NCI-H82 treated with DMSO at 0.1 percent for 48 hours (cell line): Measurements from ENCODE around the gene TLCD5.
A peak's percentile ranks its signal among the peaks of the same experiment; 100 is the strongest.

Source experiments
- DNase-seq: peaks from one replicate; lab custom pipeline; 2025; ENCODE audit not compliant: unreplicated experiment; lab: John Stamatoyannopoulos, UW

The TLCD5 gene

DNA sequence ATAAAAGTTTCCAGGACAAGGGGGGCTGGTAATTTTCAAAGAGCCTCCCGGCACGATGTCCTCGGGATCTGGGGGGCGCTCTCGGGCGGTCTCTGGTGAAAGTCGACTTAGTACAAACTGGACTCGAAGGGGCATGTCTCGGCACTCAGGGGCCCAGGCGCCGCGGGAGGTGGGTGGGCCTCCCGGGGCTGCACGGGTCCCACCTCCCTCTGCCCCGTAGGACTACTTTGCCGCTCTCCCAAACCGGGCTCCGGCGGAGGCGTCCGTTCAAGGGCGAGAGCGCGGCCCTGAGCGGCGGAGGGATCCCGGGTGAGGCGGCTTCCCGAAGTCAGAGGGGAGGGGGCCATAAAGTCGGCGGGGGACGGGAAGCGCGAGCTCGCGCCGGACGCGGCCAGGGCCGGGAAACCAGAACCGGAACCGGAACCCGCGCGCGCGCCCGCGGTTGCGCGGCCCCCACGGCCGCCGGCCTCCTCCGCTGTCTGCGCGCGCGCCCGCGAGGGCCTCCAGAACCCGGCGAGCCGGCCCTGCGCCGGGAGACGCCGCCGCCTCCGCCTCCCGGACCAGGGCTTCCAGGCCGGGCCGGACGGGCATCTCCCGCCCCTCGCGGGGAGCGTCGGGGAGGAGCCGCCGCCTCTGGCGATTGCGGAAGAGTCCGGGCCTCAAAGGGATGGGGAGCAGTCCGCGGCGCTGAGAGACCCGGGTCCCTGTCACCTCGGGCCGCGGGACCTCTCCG is 11.0 kb downstream of the TLCD5 start, which contains the start of gene ARHGEF12:
Gene ARHGEF12 (plus strand): TSS at position 506 of the 733 bp plus-strand sequence. CDS start 831 bp downstream, outside the sequence.
- DNase-seq, result peak; percentile 66

DNA sequence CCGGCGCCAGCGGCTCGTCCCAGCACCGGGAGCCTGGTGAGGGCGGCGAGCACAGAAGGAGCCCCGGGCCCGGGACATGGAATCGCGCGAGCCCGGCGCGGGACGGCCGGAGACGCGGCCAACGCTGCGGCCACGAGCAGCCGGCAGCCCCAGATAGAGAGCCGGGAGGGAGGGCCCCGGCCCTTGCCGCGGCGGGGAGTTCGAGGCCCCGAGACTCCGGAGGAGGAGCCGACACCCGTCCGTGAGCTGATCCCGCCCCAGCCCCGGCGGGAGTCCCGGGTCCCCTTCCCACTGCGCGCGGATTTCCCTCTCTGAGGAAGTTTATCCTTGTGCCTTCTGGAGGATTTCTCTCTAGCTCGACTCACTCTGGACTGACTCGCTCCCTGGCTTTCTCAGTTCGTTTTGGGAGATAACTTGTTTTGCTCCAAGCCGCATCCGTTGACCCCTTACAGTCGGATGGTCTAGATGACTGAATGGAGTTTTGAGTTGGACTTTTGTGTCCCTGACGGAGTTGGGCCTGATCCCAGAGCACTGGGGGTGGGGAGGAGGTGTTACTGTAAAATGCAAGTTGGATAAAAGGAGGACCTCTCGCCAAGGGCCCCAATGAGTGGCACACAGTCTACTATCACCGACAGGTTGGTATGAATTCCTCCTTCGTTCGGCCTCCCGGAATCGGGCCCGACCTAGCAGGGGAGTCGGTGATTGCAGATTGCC is 11.7 kb downstream of the TLCD5 start:
- DNase-seq, result no peak

DNA sequence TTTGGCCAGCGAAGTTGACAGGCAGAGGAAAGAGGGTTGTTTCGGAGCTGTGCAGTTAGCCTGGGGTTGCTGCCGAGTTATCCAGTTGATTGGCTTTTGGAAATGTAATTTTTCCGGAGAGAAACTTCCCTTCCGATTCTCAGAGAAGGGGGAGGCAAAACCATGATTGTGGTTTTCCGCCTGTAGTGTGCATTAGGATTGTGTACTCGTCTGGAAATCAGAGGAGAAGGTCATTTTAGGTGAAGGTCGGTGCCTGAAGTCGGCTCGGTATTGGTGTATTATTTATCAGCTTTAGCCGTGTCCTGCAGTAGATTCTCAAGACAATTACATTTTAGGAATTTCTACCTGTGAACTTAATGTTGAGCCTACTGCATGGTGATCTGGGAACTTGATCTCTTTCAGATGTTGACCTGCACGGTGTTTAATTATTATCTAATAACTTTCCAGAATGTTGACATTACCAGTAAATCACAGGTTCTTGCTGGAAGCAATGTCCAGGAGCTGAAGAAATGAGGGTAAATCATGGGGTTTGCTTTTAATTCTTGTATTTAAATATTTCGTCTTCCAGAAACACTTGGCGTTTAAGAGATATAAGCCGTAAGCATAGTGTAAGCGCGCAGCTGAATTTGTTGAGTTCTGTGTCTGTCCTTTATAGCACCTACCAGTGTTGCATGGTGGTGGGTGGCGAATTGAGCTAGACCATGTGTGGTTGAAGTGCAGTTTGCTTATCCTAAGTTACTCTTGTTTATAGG is 12.4 kb downstream of the TLCD5 start:
- DNase-seq, result peak; percentile 13

DNA sequence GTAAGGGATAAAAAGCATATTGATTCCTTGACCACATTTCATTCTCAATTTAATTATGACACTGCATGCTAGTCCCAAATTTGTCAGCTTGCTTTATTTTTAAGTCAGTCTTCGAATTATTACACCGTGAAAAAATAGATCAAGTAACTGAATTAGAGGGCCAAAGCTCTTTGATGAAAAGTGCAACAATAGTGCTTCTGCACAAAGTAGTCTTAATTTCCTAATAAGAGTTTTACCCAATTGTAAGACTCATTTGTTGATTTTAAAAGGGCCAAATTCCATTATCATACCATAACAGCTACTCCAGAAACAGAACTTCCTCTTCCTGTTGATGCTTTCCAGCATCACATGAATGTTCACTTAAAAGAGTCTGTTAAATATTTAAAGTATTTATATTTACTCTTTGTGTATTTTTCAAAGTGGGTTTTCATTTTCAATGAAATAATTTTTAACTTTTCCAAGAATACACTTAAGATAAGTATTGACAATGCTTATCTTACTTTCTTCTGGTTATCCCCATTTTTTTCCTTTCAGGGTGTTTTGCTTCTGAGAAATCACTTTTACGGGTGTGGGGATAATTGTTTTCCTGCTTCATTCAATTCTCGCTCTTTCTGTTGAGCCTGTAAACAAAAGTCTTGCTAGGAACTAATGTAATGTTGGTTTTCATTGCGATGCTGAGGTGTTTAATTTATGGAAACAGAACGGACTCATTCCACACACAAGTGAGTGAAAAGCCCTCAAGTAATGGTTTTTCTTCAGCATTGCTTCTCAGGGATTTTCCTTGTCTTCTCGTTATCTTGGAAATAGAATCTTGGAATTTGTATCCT is 13.2 kb downstream of the TLCD5 start:
- DNase-seq, result no peak

DNA sequence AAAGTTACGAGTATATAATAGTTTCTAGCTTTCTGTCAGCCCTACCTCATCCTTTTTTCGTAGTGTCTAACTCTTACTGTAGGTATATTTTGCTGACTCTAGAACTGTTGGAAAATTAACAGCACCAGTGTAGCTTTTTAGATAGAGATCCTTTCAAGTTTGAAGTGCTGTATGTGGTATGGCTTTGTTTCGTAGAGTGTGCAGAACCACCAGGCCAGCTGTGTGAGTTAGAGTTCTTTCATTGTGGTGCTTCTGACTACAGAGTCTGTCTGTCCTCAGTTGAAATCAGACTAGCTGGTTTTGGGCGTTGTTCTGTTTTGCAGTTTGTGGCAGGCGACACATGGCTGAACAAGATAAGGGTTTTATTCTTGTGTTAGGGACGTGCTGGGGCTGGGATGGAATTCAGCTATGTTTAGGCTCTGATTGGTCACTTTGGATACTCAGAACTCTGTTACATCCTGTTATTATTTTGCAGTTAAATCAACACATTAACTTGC is 14.3 kb downstream of the TLCD5 start:
- DNase-seq, result no peak

DNA sequence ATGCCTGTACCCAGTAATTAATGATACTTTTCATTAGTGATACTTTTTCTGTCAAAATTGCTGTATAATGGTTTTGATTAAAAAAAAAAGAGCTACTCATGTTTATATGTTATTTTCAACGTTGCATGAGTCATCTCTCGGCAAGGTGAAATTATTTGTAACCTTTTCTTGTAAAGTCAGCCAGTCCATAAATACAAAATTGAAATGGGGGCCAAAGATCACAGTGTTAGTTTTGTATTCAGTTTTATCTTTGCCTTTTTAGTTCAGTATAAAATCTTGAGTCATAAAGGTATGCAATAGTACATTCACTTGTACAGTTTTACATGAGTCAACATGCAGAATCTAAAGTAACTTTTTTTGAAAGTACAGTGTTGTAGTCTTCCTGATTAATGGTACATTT is 15.4 kb downstream of the TLCD5 start:
- no peak for DNase-seq

DNA sequence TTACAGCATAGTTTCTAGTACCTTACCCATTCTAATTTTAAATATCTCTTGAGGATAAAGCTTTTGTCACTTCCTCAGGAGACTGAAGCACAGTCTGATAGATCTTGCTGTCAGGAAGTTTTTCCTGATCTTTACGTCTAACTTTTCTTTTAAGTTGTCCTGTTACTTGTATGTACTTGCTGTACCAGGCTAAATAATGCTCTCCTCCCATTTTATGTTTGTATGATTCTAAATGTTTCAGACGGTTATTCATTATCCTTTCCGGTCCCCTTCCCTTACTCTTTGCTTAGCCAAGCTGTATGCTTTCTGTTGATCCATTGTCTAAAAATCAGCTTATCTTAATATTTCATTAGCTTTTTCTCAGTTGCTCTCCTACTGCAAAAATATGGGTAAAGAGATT is 17.1 kb downstream of the TLCD5 start:
- no peak for DNase-seq

DNA sequence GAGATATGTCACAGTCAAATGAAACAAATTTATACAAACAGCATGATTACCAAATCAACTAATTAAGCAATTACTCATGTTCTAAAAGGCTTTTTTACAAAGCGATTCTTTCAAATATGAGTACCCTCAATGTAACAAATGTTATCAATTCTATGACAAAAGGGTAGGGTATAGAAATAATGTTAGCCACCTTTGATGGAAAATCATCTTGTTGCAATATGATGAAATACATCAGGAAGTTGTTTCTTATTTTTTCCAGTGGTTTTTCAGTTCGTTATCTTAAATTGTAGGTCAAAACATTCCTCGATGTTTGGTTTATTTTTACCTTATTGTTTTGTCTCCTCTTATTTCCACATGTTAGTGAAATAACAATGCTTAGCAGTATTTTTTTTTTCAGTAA is 17.6 kb downstream of the TLCD5 start:
- no peak for DNase-seq

DNA sequence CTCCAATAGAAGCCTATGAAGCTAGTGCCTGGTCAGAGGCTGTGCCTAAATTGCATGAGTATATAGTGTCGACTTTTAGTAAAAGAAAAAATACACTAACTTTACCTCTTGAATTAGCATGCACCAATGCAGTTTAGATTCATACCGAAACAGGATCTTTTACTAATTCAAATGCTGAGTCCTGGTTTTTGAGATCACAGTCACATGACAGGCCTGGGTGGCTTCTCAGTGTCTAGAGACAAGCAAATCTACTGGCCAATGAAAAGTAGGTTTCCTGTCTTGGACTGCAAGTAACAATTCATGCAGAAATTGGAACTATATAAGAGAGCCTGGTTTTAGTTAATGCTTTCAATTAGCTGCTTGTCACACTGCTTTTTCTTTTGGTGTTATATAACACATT is 18.3 kb downstream of the TLCD5 start:
- DNase-seq, result no peak

DNA sequence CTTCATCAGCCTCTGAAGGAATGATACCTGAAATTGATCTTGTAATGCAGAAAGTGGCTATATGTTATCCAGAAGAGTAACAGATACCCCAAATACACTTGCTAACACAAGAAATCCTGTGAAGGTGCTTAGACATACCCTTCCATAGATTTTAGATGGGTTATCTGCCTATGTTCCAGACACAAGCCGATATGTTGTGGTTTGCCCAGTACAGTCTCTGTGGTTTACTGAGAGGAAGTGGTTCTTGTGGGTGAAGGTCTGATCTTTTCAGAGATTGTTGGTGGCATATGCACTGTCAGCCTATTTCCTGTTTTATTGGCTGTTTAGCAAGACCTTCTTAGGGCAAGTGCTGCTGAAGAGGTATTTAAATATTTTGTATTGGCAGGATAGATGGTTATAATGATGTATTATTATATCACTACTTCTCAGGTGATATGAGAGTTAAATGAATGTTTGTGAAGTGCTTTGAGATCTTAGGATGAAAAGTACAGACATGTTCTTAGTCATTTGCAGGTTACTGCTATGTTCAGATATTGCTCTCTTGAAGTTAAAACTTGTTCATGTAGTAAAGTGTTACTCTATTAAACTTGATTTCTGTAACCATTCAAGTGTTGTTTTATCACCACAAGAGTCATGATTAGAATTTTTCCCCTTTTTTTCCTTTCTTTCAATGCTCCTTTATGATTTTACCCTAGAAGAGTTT is 19.4 kb downstream of the TLCD5 start:
- no peak for DNase-seq

DNA sequence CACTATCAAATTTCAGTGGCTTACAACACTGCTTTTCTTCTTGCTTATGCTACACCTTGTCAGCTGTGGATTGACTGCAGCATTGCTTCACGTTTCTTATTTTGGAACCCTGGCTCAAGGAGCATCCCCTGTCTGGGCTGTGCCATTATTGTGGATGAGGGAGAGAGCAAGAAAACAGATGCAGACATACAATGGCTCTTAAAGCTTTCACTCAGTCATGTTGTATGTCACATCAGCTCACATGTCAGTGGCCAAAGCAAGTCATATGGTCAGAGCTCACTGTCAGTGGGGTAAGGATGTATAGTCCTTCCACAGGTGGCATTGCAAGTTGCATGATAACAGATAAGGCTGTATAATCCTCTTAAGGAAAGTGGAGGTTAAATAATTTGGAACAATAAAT is 21.1 kb downstream of the TLCD5 start:
- DNase-seq, result no peak

DNA sequence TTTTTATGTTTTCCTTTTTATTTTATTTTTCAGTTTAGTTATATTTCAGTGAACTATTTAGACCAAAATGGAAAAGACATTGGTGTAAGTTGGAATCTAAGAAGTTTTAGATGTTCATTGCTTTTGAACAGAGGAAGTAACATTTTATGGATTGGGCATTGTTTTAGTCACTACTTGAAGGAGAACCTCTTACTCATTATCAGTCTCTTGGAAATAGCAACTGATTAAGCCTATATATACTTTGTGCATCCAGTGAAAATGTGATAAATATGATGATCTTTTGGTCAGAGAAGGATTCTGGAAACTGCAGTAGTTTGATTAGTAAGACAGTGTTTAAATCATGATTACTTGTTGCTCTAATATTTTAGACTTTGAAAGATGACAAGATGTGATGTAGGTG is 25.5 kb downstream of the TLCD5 start:
- no peak for DNase-seq

DNA sequence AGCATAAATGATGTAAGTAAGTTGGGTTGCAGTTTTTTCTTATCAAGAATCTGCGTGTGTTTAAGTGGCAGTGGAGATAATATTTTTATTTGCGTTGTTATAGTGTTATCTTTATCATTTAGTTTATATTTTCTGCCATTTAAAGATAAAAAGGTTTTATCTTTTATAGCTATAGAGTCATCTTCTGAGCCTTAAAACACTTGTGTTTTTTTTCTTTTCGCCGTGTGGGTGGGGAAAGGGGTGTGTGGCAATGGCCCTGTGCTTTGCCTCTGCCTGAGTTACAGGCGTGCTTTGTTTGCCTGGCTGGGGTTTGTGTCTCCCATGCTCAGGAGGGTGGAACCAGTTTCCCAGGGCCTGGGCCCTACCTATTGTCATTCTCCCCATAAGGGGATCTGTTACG is 27.3 kb downstream of the TLCD5 start:
- no peak for DNase-seq

DNA sequence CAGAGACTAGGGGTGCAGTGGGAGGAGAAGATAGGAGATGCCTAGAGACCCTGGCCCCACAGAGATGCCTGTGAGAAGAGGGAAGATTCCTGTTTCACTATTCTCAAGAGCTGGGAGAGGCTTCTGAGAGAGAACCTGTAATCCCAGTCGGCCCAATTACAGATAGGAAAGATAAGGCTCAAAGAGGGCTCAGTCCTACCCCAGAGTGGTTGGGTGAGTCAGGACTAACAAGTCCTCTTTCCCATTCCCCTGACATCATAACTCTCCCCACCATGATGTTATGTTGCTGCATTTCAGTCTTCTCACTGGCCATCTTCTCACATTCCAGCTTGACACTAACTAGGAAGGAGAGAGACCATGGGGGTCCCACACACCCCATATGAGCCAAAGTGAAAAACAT is 29.0 kb downstream of the TLCD5 start:
- no peak for DNase-seq

DNA sequence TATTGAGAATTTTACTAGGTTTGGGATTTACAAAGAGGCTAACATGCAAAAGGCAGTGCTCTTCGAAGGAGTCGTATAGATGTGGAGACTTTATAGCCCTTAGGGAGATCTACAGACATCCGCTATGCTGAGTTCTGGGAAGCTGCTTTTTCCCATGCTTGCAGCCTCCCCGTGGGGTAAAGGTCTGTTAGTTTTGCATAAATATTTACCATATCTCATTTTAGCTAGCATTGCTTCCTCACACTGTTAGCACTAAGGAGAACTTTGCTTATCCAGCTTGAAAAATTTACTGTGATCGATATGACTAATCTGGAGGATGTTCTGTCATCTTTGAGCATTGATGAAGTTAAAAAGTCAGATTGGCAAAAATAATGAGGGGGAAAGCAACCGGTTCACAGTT is 29.7 kb downstream of the TLCD5 start:
- no peak for DNase-seq

DNA sequence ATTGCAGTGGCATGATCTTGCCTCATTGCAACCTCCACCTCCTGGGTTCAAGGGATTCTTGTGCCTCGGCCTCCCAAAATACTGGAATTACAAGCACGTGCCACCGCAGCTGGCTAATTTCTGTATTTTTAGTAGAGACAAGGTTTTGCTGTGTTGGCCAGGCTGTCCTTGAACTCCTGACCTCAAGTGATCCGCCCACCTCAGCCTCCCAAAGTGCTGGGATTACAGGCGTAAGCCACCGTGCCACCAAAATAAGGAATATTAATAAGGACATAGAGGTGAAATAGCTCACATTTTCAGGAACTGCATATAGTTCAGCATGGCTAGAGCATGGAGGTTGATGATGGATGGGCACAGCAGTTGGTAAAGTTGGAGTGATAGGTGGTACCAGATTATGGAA is 32.5 kb downstream of the TLCD5 start:
- no peak for DNase-seq

DNA sequence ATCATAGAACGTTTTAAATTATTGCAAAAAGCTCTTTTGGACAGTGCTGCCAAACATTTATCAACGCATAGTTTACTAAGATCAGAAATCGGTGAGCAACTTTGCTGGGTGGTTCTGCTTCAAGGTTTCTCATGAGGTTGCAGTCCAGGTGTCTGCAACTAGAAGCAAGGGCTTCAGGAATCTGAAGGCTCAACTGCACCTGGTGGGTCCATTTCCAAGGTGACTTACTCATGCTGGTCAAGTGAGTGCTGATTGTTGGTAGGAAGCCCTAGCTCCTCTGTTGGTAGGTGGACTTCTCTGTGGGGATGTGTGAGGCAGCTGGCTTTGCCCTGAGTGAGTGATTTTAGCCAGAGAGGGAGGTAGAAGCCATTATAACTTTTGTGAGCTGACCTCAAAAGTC is 33.6 kb downstream of the TLCD5 start:
- DNase-seq, result no peak

DNA sequence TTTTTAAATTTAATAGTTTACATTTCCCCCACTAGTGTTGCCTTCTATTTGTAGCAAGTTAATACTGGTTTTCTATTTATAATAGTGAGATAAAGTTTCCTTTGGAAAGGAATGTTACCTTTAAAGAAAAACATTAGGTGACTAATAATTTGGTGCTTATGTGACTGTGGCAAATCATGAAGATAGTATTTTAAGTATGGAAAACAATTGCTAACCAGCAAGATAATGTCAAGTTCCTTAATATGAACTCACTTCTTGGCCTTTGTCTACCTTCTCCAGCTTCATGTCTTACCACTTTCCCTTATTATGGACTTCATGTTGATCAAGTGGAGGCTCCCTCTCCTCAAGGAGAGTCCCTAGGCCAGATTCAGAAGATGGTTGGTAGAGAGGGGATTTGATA is 38.3 kb downstream of the TLCD5 start:
- DNase-seq, result no peak

DNA sequence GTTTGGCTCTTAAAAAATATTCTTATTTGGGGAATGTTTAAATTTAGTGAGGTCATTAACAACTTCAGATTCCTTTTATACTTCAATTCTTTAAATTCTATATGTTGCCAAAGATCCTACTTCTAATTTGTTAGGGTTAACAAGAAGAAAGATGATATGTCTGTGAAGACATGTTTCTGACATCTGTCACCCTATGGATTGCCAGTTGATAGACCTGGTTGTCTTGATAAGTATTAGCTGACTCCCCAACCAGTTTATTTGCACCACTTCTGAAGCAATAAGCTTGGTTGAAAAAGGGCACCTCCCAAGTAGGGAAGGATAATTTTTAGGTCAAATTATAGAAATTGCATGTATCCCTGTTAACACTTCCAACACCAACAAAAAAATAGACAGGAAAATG is 40.4 kb downstream of the TLCD5 start:
- no peak for DNase-seq

DNA sequence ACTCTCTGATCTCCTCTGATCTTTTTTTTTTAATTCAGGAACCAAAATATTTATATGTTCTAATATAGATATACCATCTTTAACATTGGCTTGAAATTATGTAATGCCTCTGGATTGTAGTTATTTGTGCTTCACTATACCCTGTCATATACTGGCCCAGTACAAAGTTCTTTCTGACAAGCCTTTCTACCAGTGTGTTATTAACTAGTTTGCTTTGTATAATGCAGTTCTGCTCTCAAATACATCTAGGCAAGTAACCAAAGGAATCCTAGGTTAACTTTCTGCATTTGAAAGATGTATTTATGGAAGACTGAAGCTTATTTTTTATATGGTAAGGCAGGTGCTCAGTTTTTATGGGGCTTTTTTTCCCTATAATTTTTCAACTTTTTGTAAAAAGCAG is 47.2 kb downstream of the TLCD5 start:
- DNase-seq, result no peak
